ENCODE measurements around the gene TMC1.
"Not testable (repeated sequence)": the region's sequence is repeated elsewhere in the genome, so short reads cannot be mapped to it uniquely, and the experiment has no call there.

TMC1 gene

DNA sequence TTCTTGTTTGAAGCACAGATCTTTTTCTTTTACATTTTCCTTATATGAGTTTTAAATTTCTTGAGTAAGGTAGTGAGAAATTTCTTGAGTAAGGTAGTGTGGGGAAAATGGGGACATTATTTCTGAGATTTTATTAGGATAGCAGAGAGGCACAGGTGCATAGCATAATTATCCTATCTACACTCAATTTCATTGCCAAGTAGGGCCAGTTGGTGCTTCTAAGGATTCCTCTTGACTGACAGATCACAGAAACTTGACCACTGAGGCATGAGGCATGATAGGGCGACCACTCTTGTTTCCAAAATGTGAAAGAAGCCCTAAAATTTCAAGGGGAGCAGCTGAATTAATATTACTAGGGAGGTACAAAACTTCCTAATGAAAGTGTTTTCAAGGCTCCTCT lies 31.4 kb upstream of the TMC1 start:
- Mint-ChIP-seq H3K27ac (ENCODE audit: low read depth) (no peak overlapping the region), H3K4me3 (no peak overlapping the region), H3K27me3 (peaks cover 23% of the 10 kb centered on the region), H3K4me1 (no peaks in the 10 kb centered on the region), H3K9me3 (no peaks in the 10 kb centered on the region), H3K36me3 (ENCODE audit: insufficient read depth) (no peaks in the 10 kb centered on the region)
- ATAC-seq (replicated peaks; ENCODE audit: extremely low read depth, poor library complexity, severe bottlenecking) (no peak), DNase-seq (ENCODE audit: low spot score in 2 of 2) (no peak)

DNA sequence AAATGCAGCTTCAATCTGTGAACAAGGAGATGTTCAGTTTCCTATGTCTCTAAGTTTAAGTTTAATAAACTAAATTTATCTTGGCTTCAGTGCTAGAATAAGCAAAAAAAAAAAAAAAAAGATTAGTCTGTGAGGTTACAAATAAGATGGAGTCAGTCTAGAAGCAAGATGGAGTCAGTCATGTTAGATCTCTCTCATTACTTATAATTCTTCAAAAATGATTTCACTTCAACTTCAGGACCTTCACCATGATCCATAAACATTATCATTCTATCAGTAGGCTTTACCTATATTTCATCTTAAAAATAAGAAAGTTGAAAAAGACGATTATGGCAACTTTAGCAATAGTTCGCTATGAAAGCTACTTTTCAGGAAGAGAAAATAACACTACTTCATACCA lies 30.2 kb upstream of the TMC1 start:
- Mint-ChIP-seq H3K4me1 (no peaks in the 10 kb centered on the region), H3K9me3 (no peaks in the 10 kb centered on the region), H3K36me3 (ENCODE audit: insufficient read depth) (no peaks in the 10 kb centered on the region), H3K27me3 (peaks cover 23% of the 10 kb centered on the region), H3K27ac (ENCODE audit: low read depth) (no peak overlapping the region), H3K4me3 (no peak overlapping the region)
- ATAC-seq (replicated peaks; ENCODE audit: extremely low read depth, poor library complexity, severe bottlenecking): no peak
- no peak for DNase-seq (ENCODE audit: low spot score in 2 of 2)

- no peak overlapping the region for H3K27ac Mint-ChIP-seq (ENCODE audit: low read depth)
- DNase-seq (ENCODE audit: low spot score in 2 of 2) (no peak), ATAC-seq (replicated peaks; ENCODE audit: extremely low read depth, poor library complexity, severe bottlenecking) (no peak)
- peaks cover 23% of the 10 kb centered on the region for H3K27me3 Mint-ChIP-seq
- no peaks in the 10 kb centered on the region for H3K36me3 Mint-ChIP-seq (ENCODE audit: insufficient read depth)
- H3K9me3 Mint-ChIP-seq: no peaks in the 10 kb centered on the region
- H3K4me3 Mint-ChIP-seq: no peak overlapping the region
- no peaks in the 10 kb centered on the region for H3K4me1 Mint-ChIP-seq
Observed at GRCh38 chr9:72494051-72494450, 27.4 kb upstream of the TMC1 start.

DNA sequence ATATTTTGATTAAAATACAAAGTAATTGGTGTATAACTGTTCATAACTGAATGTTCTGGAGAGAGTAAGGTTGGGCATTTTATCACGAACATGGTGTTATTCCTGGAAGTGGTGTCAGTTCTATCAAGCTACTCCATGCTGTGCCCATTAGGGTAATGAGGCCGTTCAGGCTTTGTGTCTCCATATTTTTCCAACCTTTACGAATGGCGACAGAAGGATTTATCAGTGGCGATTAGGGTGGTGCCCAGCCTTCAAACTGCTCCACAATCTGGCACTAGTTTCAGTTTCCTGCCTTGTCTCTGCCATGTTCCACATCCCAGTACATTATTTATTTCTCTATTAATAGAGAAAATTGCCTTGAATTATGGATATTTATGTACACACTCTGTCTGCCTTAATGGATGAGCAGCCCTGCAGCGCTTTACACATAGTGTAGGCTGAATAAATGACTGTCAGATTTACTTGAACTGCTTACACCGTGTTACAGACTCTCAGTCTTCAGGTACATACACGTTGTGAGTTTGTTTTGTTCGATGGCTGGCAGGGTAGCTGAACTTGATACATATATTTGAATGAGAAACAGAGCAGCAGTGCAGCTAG lies 23.9 kb upstream of the TMC1 start:
- Mint-ChIP-seq H3K27me3 (peaks cover 11% of the 10 kb centered on the region), H3K4me3 (no peak overlapping the region), H3K36me3 (ENCODE audit: insufficient read depth) (no peaks in the 10 kb centered on the region), H3K9me3 (peaks cover 4% of the 10 kb centered on the region), H3K27ac (ENCODE audit: low read depth) (no peak overlapping the region), H3K4me1 (no peaks in the 10 kb centered on the region)
- ATAC-seq (replicated peaks; ENCODE audit: extremely low read depth, poor library complexity, severe bottlenecking) (no peak), DNase-seq (ENCODE audit: low spot score in 2 of 2) (no peak)

GRCh38 chr9:72506615-72507014 lies 14.8 kb upstream of the TMC1 start:
- Mint-ChIP-seq H3K27me3 (no peaks in the 10 kb centered on the region), H3K4me1 (no peaks in the 10 kb centered on the region), H3K9me3 (no peaks in the 10 kb centered on the region), H3K36me3 (ENCODE audit: insufficient read depth) (no peaks in the 10 kb centered on the region), H3K27ac (ENCODE audit: low read depth) (no peak overlapping the region), H3K4me3 (no peak overlapping the region)
- no peak for DNase-seq (ENCODE audit: low spot score in 2 of 2)
- no peak for ATAC-seq (replicated peaks; ENCODE audit: extremely low read depth, poor library complexity, severe bottlenecking)

DNA sequence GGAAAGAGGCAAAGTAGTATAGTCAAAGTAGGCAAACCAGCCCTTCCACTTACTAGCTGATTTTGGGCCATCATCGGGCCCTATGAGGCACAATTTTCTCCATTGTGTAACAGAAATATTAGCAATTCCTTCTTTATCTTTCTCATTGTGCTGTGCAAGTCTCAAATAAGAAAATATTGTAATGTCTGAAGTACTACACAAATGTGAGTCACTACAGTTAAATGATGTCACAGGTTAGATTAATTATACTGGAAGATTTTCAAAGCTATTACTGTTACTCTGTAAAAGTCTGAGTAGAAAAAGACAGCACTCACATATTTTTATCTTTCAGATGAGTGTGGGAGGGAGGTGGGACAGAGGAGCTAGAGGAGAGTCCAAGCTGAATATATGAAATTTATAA lies 12.4 kb upstream of the TMC1 start:
- ATAC-seq (replicated peaks; ENCODE audit: extremely low read depth, poor library complexity, severe bottlenecking) (no peak), DNase-seq (ENCODE audit: low spot score in 2 of 2) (no peak)
- Mint-ChIP-seq H3K9me3 (no peaks in the 10 kb centered on the region), H3K4me1 (no peaks in the 10 kb centered on the region), H3K27ac (ENCODE audit: low read depth) (no peak overlapping the region), H3K36me3 (ENCODE audit: insufficient read depth) (no peaks in the 10 kb centered on the region), H3K27me3 (no peaks in the 10 kb centered on the region), H3K4me3 (no peak overlapping the region)

DNA sequence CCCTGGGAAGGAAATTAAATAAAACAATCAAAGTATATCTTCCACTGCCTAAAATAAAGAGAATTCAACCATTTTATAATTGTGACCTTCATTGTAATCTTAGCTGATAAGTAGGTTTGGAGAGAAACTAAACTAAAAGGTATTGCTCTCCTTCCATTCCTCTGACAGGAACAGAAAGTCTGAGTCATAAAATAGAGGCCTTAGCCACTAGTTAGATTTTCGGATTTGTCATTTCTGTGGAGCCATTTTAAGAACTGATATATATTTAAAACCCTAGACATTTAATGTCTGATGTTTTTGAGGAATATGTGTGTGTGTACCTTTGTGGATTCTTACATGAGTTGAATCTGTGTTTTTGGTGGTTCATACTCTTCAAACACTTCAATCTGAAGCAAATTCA lies 11.8 kb upstream of the TMC1 start:
- Mint-ChIP-seq H3K27ac (ENCODE audit: low read depth) (no peak overlapping the region), H3K27me3 (no peaks in the 10 kb centered on the region), H3K4me3 (no peak overlapping the region), H3K9me3 (no peaks in the 10 kb centered on the region), H3K36me3 (ENCODE audit: insufficient read depth) (no peaks in the 10 kb centered on the region), H3K4me1 (no peaks in the 10 kb centered on the region)
- ATAC-seq (replicated peaks; ENCODE audit: extremely low read depth, poor library complexity, severe bottlenecking) (no peak), DNase-seq (ENCODE audit: low spot score in 2 of 2) (no peak)

DNA sequence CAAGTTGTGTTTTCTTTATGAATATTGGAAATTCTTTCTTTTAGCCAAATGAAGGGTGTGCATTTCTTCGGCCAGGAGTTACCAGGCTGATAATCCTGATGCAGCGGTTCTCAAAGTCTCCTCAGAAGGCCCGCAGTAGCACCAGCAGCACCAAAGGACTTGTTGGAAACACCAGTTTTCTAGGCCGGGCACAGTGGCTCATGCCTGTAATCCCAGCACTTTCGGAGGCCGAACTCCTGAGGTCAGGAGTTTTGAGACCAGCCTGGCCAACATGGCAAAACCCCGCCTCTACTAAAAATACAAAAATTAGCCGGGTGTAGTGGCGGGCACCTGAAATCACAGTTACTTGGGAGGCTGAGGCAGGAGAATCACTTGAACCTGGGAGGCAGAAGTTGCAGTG lies 397 bp upstream of the TMC1 start:
- not testable (repeated sequence) for ATAC-seq (replicated peaks; ENCODE audit: extremely low read depth, poor library complexity, severe bottlenecking); DNase-seq (ENCODE audit: low spot score in 2 of 2); H3K9me3 Mint-ChIP-seq; H3K27ac Mint-ChIP-seq (ENCODE audit: low read depth); H3K4me3 Mint-ChIP-seq; H3K4me1 Mint-ChIP-seq; H3K27me3 Mint-ChIP-seq; H3K36me3 Mint-ChIP-seq (ENCODE audit: insufficient read depth)

- no peak overlapping the region for H3K27ac Mint-ChIP-seq (ENCODE audit: low read depth)
- H3K4me3 Mint-ChIP-seq: no peak overlapping the region
- no peaks in the 10 kb centered on the region for H3K9me3 Mint-ChIP-seq
- H3K36me3 Mint-ChIP-seq (ENCODE audit: insufficient read depth): peaks cover 1% of the 10 kb centered on the region
- H3K4me1 Mint-ChIP-seq: peaks cover 10% of the 10 kb centered on the region
- DNase-seq (ENCODE audit: low spot score in 2 of 2) (no peak), ATAC-seq (replicated peaks; ENCODE audit: extremely low read depth, poor library complexity, severe bottlenecking) (no peak)
- no peaks in the 10 kb centered on the region for H3K27me3 Mint-ChIP-seq
Observed at GRCh38 chr9:72524820-72525540, 3.6 kb downstream of the TMC1 start.

GRCh38 chr9:72526901-72527800 lies 5.7 kb downstream of the TMC1 start:
- peak overlapping the region; percentile 69 for H3K4me3 Mint-ChIP-seq
- H3K9me3 Mint-ChIP-seq: no peaks in the 10 kb centered on the region
- H3K4me1 Mint-ChIP-seq: peaks cover 10% of the 10 kb centered on the region
- H3K36me3 Mint-ChIP-seq (ENCODE audit: insufficient read depth): peaks cover 1% of the 10 kb centered on the region
- H3K27ac Mint-ChIP-seq (ENCODE audit: low read depth): peak overlapping the region; percentile 90
- no peaks in the 10 kb centered on the region for H3K27me3 Mint-ChIP-seq
- DNase-seq (ENCODE audit: low spot score in 2 of 2) (peak; percentile 42 to 44), ATAC-seq (replicated peaks; ENCODE audit: extremely low read depth, poor library complexity, severe bottlenecking) (peak; percentile 90)

DNA sequence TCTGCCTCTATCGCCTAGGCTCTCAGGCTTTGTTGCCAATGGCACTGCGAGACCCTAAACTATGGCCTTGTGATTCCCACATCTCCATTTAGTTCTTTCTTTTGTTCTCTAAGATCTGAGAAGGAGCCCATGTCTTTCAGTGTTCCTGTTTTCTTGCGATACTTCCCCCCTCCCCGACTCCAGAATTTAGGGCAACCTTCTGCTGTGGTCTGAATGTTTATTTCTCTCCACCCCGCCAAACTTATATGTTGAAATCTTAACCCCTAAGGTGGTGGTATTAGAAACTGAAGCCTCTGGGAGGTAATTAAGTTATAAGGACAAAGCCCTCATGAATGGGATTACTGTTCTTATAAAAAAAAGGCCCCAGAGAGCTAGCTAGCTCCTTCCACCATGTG lies 6.4 kb downstream of the TMC1 start:
- Mint-ChIP-seq H3K9me3 (no peaks in the 10 kb centered on the region), H3K27me3 (no peaks in the 10 kb centered on the region), H3K4me3 (peak overlapping the region; percentile 69), H3K4me1 (peaks cover 10% of the 10 kb centered on the region), H3K27ac (ENCODE audit: low read depth) (peak overlapping the region; percentile 90), H3K36me3 (ENCODE audit: insufficient read depth) (peaks cover 1% of the 10 kb centered on the region)
- DNase-seq (ENCODE audit: low spot score in 2 of 2): no peak
- ATAC-seq (replicated peaks; ENCODE audit: extremely low read depth, poor library complexity, severe bottlenecking): no peak

DNA sequence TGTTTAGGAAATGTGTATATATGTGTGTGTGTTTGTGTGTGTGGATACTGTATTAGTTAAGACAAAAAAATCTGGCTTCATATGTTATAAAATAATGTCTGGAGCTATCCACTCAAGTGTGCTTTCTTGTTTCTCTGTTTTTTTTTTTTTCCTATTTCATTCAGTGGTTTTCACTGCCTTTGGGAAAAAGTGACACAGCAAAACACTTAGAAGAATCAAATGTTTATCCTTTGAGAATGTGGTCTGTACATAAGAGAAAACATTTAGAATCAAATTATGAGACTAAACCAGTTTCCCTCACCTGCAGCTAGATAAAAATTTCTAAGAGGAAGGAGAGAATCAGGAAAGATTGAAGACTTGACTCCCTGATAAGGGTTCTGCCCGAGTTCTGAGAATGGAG lies 8.1 kb downstream of the TMC1 start:
- Mint-ChIP-seq H3K36me3 (ENCODE audit: insufficient read depth) (peaks cover 1% of the 10 kb centered on the region), H3K4me1 (peaks cover 10% of the 10 kb centered on the region), H3K27ac (ENCODE audit: low read depth) (no peak overlapping the region), H3K27me3 (no peaks in the 10 kb centered on the region), H3K9me3 (no peaks in the 10 kb centered on the region), H3K4me3 (no peak overlapping the region)
- ATAC-seq (replicated peaks; ENCODE audit: extremely low read depth, poor library complexity, severe bottlenecking) (no peak), DNase-seq (ENCODE audit: low spot score in 2 of 2) (no peak)

GRCh38 chr9:72533322-72533721 lies 11.9 kb downstream of the TMC1 start:
- no peak overlapping the region for H3K27ac Mint-ChIP-seq (ENCODE audit: low read depth)
- no peak overlapping the region for H3K4me3 Mint-ChIP-seq
- no peak for DNase-seq (ENCODE audit: low spot score in 2 of 2)
- no peaks in the 10 kb centered on the region for H3K4me1 Mint-ChIP-seq
- H3K27me3 Mint-ChIP-seq: no peaks in the 10 kb centered on the region
- no peaks in the 10 kb centered on the region for H3K36me3 Mint-ChIP-seq (ENCODE audit: insufficient read depth)
- H3K9me3 Mint-ChIP-seq: no peaks in the 10 kb centered on the region
- ATAC-seq (replicated peaks; ENCODE audit: extremely low read depth, poor library complexity, severe bottlenecking): no peak
